Loucy (cell line): ENCODE measurements around the gene AZGP1.

Experiments
- CTCF ChIP-seq: fragments of 200-600 bp; sonication (generic); conservative IDR thresholded peaks from 2 replicates; pipeline ENCODE4 v1.5.1; 2014; ENCODE audit warnings: mild to moderate bottlenecking, antibody characterized with exemption, low read length
- EZH2phosphoT487 ChIP-seq: fragments of 200-600 bp; IDR thresholded peaks from 2 replicates; pipeline ENCODE4 v1.6.1; 2018; ENCODE audit warnings: antibody characterized with exemption, mild to moderate bottlenecking, moderate library complexity, borderline replicate concordance

DNA sequence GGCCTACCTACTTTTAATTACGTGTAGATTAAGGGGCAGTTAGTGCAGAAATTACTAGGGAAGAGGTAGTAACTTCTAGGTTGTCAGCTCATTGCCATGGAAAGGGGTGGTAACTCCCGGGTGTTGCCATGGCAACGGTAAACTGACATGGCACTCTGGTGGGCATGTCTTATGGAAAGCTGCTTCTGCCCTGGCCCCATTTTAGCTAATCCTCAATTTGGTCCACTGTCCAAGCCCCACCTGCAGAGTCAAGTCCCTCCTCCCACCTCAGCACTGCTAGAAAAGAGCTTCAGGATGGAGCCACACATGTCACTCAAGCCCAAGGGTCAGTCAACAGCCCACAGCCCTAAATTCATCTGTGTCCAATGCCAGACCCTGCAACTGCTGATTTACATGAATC, 32.1 kb upstream of the AZGP1 start:
- TF ChIP-seq CTCF (no peak), EZH2phosphoT487 (no peak)
